Measurements from ENCODE around the gene VSIR. TPM values are rescaled to one million over a fixed set of nuclear protein-coding genes. Genes with fewer than 3 reads are reported as not detected.

Gene VSIR
- total RNA-seq, 1 donor from 2014 or later, result 21.4 TPM

- peak; percentile 53 for DNase-seq
- ATAC-seq (ENCODE audit: low read depth), result peak; percentile 77
- Mint-ChIP-seq H3K27ac (peak overlapping the region; percentile 95), H3K4me1 (peaks cover 81% of the 10 kb centered on the region), H3K27me3 (no peaks in the 10 kb centered on the region), H3K36me3 (ENCODE audit: low read depth) (peaks cover 8% of the 10 kb centered on the region), H3K4me3 (peak overlapping the region; percentile 69), H3K9me3 (no peaks in the 10 kb centered on the region)
- POLR2A ChIA-PET, result interaction anchor here (0.8 to 2.2 kb wide), 19 partner anchors 8 to 376 kb away, joined by 3 to 16 read pairs (median 5); partner anchors contain the start of genes PSAP and VSIR
- CTCF ChIA-PET, result interaction anchor here (0.8 to 1.9 kb wide), 8 partner anchors 14 to 63 kb away, joined by 3 to 8 read pairs (median 4); partner anchors contain the start of gene VSIR
- TF ChIP-seq, protein P1, sequence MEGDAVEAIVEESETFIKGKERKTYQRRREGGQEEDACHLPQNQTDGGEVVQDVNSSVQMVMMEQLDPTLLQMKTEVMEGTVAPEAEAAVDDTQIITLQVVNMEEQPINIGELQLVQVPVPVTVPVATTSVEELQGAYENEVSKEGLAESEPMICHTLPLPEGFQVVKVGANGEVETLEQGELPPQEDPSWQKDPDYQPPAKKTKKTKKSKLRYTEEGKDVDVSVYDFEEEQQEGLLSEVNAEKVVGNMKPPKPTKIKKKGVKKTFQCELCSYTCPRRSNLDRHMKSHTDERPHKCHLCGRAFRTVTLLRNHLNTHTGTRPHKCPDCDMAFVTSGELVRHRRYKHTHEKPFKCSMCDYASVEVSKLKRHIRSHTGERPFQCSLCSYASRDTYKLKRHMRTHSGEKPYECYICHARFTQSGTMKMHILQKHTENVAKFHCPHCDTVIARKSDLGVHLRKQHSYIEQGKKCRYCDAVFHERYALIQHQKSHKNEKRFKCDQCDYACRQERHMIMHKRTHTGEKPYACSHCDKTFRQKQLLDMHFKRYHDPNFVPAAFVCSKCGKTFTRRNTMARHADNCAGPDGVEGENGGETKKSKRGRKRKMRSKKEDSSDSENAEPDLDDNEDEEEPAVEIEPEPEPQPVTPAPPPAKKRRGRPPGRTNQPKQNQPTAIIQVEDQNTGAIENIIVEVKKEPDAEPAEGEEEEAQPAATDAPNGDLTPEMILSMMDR (IDR thresholded peaks at IDR 0.05), result no peak
- intact Hi-C loops (cut with micrococcal nuclease), result loop anchor here (1.0 to 5.0 kb wide), 4 partner anchors 21 to 56 kb away; partner anchors contain the start of gene VSIR
Measured at GRCh38 chr10:71748671-71749191, 24.6 kb downstream of the VSIR start.

GRCh38 chr10:71747551-71748523, 25.5 kb downstream of the VSIR start:
- Mint-ChIP-seq H3K4me3 (peak overlapping the region; percentile 11), H3K27me3 (no peaks in the 10 kb centered on the region), H3K9me3 (no peaks in the 10 kb centered on the region), H3K36me3 (ENCODE audit: low read depth) (peaks cover 8% of the 10 kb centered on the region), H3K4me1 (peaks cover 75% of the 10 kb centered on the region), H3K27ac (peak overlapping the region; percentile 95)
- POLR2A ChIA-PET, result interaction anchor here (0.8 to 2.2 kb wide), 18 partner anchors 10 to 375 kb away, joined by 3 to 16 read pairs (median 5); partner anchors contain the start of genes PSAP and VSIR
- DNase-seq (no peak), ATAC-seq (ENCODE audit: low read depth) (peak; percentile 28)
- TF ChIP-seq, protein P1 (IDR thresholded peaks at IDR 0.05), result no peak
- intact Hi-C loops (cut with micrococcal nuclease), result loop anchor here (1.0 to 5.0 kb wide), 4 partner anchors 21 to 56 kb away; partner anchors contain the start of gene VSIR
- CTCF ChIA-PET, result interaction anchor here (0.8 to 1.9 kb wide), 7 partner anchors 15 to 64 kb away, joined by 3 to 8 read pairs (median 3); partner anchors contain the start of gene VSIR

DNA sequence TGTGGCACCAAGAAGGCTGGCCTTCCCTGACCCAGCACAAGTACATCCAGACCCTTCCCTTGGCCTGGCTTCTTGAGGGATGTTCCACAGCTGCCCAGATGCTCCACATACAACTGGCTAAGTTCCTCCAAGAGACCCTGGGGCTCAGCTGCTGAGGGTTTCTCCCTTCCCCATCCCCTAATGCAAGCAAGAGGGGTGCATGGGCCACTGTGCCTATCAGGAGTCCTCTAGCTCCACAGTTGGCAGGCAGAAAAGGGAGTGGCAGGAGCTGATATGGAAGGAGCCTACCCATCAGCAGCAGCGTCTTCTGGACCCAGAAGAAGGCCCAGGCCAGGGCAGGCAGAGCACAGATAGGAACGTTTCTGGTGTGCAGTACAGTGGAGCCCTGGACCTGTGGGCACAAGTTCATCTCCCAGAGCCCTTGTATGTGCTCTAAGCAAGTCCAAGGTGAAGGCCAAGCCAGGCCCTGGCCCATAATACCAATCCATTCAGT, 26.2 kb downstream of the VSIR start:
- ATAC-seq (ENCODE audit: low read depth), result no peak

DNA sequence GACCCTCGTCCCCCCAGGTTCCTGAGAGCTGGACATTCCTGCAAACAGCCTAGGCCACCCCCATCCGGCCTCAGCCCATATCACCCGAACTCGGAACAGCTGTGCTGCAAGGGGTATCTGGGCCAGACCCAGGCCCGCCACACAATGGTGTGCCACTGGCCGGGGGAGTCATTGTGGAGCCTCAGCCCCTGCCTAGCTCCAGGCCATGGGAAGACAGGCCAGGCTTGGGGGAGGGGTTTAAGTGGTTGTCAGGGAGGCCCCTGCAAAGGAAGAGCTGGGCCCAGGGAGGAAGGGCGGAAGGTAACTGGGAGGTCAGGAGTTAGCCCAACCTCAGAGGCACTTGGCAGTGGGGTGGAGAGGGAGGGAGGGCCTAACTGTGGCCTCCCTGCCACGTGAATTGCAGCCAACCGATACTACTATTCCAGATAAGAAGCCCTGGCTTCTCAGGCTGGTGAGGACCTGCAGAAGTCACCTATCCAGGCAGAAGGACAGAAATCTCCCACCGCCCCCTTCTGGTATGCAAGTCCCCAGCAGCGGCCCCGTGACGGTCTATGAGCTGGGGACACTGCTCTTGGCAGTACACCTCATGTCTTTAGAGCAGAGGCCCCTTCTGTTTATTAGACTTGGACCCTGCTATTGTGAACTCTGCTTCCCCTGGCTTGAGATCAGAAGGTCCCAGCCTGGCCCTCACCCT, 26.8 kb downstream of the VSIR start:
- intact Hi-C loops (cut with micrococcal nuclease), result loop anchor here (5.0 kb wide), 1 partner anchor 54 kb away; no protein-coding TSS in a partner anchor
- no peak for ATAC-seq (ENCODE audit: low read depth)
- POLR2A ChIA-PET, result interaction anchor here (1.0 kb wide), 1 partner anchor 18 kb away, joined by 3 read pairs; no protein-coding TSS in a partner anchor
- DNase-seq, result no peak
- CTCF ChIA-PET, result no interaction called here
- peaks cover 72% of the 10 kb centered on the region for H3K4me1 Mint-ChIP-seq
- no peaks in the 10 kb centered on the region for H3K9me3 Mint-ChIP-seq
- TF ChIP-seq, protein P1 (IDR thresholded peaks at IDR 0.05), result no peak
- H3K4me3 Mint-ChIP-seq, result no peak overlapping the region
- H3K27ac Mint-ChIP-seq, result peak overlapping the region; percentile 95
- H3K27me3 Mint-ChIP-seq, result no peaks in the 10 kb centered on the region
- H3K36me3 Mint-ChIP-seq (ENCODE audit: low read depth), result peaks cover 5% of the 10 kb centered on the region

More for the DNA sequence above, 26.2 kb downstream of the VSIR start:
- Mint-ChIP-seq H3K4me3 (no peak overlapping the region), H3K27ac (peak overlapping the region; percentile 95), H3K4me1 (peaks cover 73% of the 10 kb centered on the region), H3K36me3 (ENCODE audit: low read depth) (peaks cover 8% of the 10 kb centered on the region), H3K27me3 (no peaks in the 10 kb centered on the region), H3K9me3 (no peaks in the 10 kb centered on the region)
- ChIA-PET POLR2A (interaction anchor here (0.9 to 1.0 kb wide), 2 partner anchors 18 to 51 kb away, joined by 3 read pairs; no protein-coding TSS in a partner anchor), CTCF (interaction anchor here (1.0 to 1.9 kb wide), 3 partner anchors 16 to 20 kb away, joined by 3 to 5 read pairs (median 4); no protein-coding TSS in a partner anchor)
- TF ChIP-seq, protein P1 (IDR thresholded peaks at IDR 0.05), result no peak
- intact Hi-C loops (cut with micrococcal nuclease), result loop anchor here (5.0 kb wide), 1 partner anchor 55 kb away; no protein-coding TSS in a partner anchor
- no peak for DNase-seq

Measured in activated B cell treated with CpG ODN at 0.5 μM for 24 hours (primary cell).